Left renal cortex interstitium (tissue), 4 donors: Measurements from ENCODE around the gene DHX58. TPM values are rescaled to one million over a fixed set of nuclear protein-coding genes. Genes with fewer than 3 reads are reported as not detected.
"Not testable (repeated sequence)": the region's sequence is repeated elsewhere in the genome, so short reads cannot be mapped to it uniquely, and the experiment has no call there.

ENCODE experiments used
- DNase-seq, 4 donors: peaks; one replicate each; pipeline ENCODE4 v3.0.0-alpha.2; 2013; ENCODE audit warnings: low read depth in 4 of 4, low spot score in 2 of 4, missing footprints in 1 of 4
- polyA plus RNA-seq, 4 donors: library from polyadenylated mRNA; unstranded; fragments of 120-200 nt; gene quantifications; one replicate each; pipeline ENCODE4 v1.2.1, GENCODE V29; 2013; ENCODE audit not compliant: insufficient read length in 4 of 4

The DHX58 gene
- 10 to 100 TPM in 2 of 4 donors, 1 to 10 TPM in 2; 8.9 to 11.2 (median 9.8) TPM for polyA plus RNA-seq

- DNase-seq = peak in 1 of 4 donors; percentile 72
These were observed at the start of gene DHX58 for GRCh38 chr17:42112552-42113176. Gene DHX58, minus strand, starts transcription at chr17:42112714. Its CDS starts 822 bp downstream, at chr17:42111892.

GRCh38 chr17:42160531-42160910 lies 48.0 kb upstream of the DHX58 start:
- DNase-seq = no peak

GRCh38 chr17:42159796-42160530 lies 47.4 kb upstream of the DHX58 start:
- DNase-seq = no peak

GRCh38 chr17:42155614-42156045 lies 43.1 kb upstream of the DHX58 start:
- DNase-seq = no peak

GRCh38 chr17:42153919-42154742 lies 41.6 kb upstream of the DHX58 start:
- no peak for DNase-seq

- DNase-seq = no peak
These were observed 34.5 kb upstream of the DHX58 start for GRCh38 chr17:42146911-42147607.

- DNase-seq = not testable (repeated sequence)
These were observed 30.6 kb upstream of the DHX58 start for GRCh38 chr17:42143138-42143537.

- DNase-seq = no peak
These were observed 29.9 kb upstream of the DHX58 start for GRCh38 chr17:42142371-42142896.

GRCh38 chr17:42141382-42141781 lies 28.9 kb upstream of the DHX58 start:
- no peak for DNase-seq

- not testable (repeated sequence) for DNase-seq
These were observed 28.2 kb upstream of the DHX58 start for GRCh38 chr17:42140690-42141089.

- no peak for DNase-seq
These were observed 26.4 kb upstream of the DHX58 start for GRCh38 chr17:42138749-42139492.

GRCh38 chr17:42136654-42137051 lies 24.1 kb upstream of the DHX58 start:
- DNase-seq = no peak

GRCh38 chr17:42135664-42136653 lies 23.4 kb upstream of the DHX58 start:
- DNase-seq = no peak

- DNase-seq = no peak
These were observed 22.6 kb upstream of the DHX58 start for GRCh38 chr17:42135151-42135550.

- no peak for DNase-seq
These were observed 21.0 kb upstream of the DHX58 start for GRCh38 chr17:42133461-42134041.

GRCh38 chr17:42132941-42133340 lies 20.4 kb upstream of the DHX58 start:
- no peak for DNase-seq

- DNase-seq = no peak
These were observed 19.5 kb upstream of the DHX58 start for GRCh38 chr17:42131981-42132432.

GRCh38 chr17:42131232-42131631 lies 18.7 kb upstream of the DHX58 start:
- DNase-seq = no peak
